ENCODE measurements around the gene OTP.
A peak's percentile ranks its signal among the peaks of the same experiment; 100 is the strongest.

Gene OTP

GRCh38 chr5:77651343-77651742 is 12.8 kb upstream of the OTP start:
- TF ChIP-seq CTCF (IDR thresholded peaks at IDR 0.05; ENCODE audit: low read depth, low read length), result no peak

GRCh38 chr5:77650686-77651085 is 12.2 kb upstream of the OTP start:
- no peak for TF ChIP-seq CTCF (IDR thresholded peaks at IDR 0.05; ENCODE audit: low read depth, low read length)
- no peak overlapping the region for H3K4me3 ChIP-seq (ENCODE audit: low read depth, low read length)

More at GRCh38 chr5:77651343-77651742, 12.8 kb upstream of the OTP start:
- no peak overlapping the region for H3K4me3 ChIP-seq (ENCODE audit: low read depth, low read length)

- no peak for TF ChIP-seq CTCF (IDR thresholded peaks at IDR 0.05; ENCODE audit: low read depth, low read length)
- no peak overlapping the region for H3K4me3 ChIP-seq (ENCODE audit: low read depth, low read length)
Observed at GRCh38 chr5:77649776-77650175, 11.3 kb upstream of the OTP start.

- no peak overlapping the region for H3K4me3 ChIP-seq (ENCODE audit: low read depth, low read length)
- TF ChIP-seq CTCF (IDR thresholded peaks at IDR 0.05; ENCODE audit: low read depth, low read length), result no peak
Observed at GRCh38 chr5:77645995-77646639, 7.6 kb upstream of the OTP start.

- H3K4me3 ChIP-seq (ENCODE audit: low read depth, low read length), result peak overlapping the region; percentile 31; the same call in 1 of the 2 replicates
- TF ChIP-seq CTCF (IDR thresholded peaks at IDR 0.05; ENCODE audit: low read depth, low read length), result no peak
Observed at GRCh38 chr5:77645158-77645994, 6.9 kb upstream of the OTP start.

- no peak overlapping the region for H3K4me3 ChIP-seq (ENCODE audit: low read depth, low read length)
- TF ChIP-seq CTCF (IDR thresholded peaks at IDR 0.05; ENCODE audit: low read depth, low read length), result no peak
Observed at GRCh38 chr5:77644371-77645157, 6.1 kb upstream of the OTP start.
